NCI-H2227 treated with DMSO at 0.1 percent for 48 hours (cell line): Measurements from ENCODE around the gene JAKMIP1.

Experiments used
- DNase-seq: peaks from one replicate; lab custom pipeline; 2025; lab: John Stamatoyannopoulos, UW

JAKMIP1 gene

GRCh38 chr4:6201580-6202091 lies 1.3 kb upstream of the JAKMIP1 start:
- no peak for DNase-seq

GRCh38 chr4:6200922-6201362 lies 593 bp upstream of the JAKMIP1 start:
- peak; percentile 9 for DNase-seq

- no peak for DNase-seq
These were observed 877 bp downstream of the JAKMIP1 start for GRCh38 chr4:6199422-6199921.

GRCh38 chr4:6198768-6199421 lies 1.5 kb downstream of the JAKMIP1 start:
- DNase-seq = peak; percentile 3

GRCh38 chr4:6198278-6198677 lies 2.1 kb downstream of the JAKMIP1 start:
- DNase-seq = no peak

GRCh38 chr4:6197433-6198174 lies 2.7 kb downstream of the JAKMIP1 start:
- DNase-seq = no peak

GRCh38 chr4:6196871-6197270 lies 3.5 kb downstream of the JAKMIP1 start:
- no peak for DNase-seq

- DNase-seq = no peak
These were observed 4.0 kb downstream of the JAKMIP1 start for GRCh38 chr4:6196324-6196723.

GRCh38 chr4:6195602-6196319 lies 4.6 kb downstream of the JAKMIP1 start:
- DNase-seq = no peak

GRCh38 chr4:6194458-6195195 lies 5.7 kb downstream of the JAKMIP1 start:
- no peak for DNase-seq

- DNase-seq = no peak
These were observed 7.0 kb downstream of the JAKMIP1 start for GRCh38 chr4:6193399-6193798.

- no peak for DNase-seq
These were observed 8.1 kb downstream of the JAKMIP1 start for GRCh38 chr4:6192245-6192644.

GRCh38 chr4:6191448-6192130 lies 8.8 kb downstream of the JAKMIP1 start:
- no peak for DNase-seq

- no peak for DNase-seq
These were observed 9.9 kb downstream of the JAKMIP1 start for GRCh38 chr4:6190486-6190885.

GRCh38 chr4:6189511-6189910 lies 10.8 kb downstream of the JAKMIP1 start:
- DNase-seq = no peak

GRCh38 chr4:6188687-6189305 lies 11.6 kb downstream of the JAKMIP1 start:
- DNase-seq = no peak

- DNase-seq = no peak
These were observed 16.2 kb downstream of the JAKMIP1 start for GRCh38 chr4:6184169-6184568.

- no peak for DNase-seq
These were observed 16.6 kb downstream of the JAKMIP1 start for GRCh38 chr4:6183740-6184139.

GRCh38 chr4:6182376-6183280 lies 17.7 kb downstream of the JAKMIP1 start:
- no peak for DNase-seq
